Left ventricle myocardium superior (tissue), 1 donor: ENCODE results near the gene COQ9. TPM values are rescaled to one million over a fixed set of nuclear protein-coding genes. Genes with fewer than 3 reads are reported as not detected.
"Not testable (repeated sequence)": the region's sequence is repeated elsewhere in the genome, so short reads cannot be mapped to it uniquely, and the experiment has no call there.

Experiments used
- ATAC-seq: fragments of 200-7000 bp; cut with Tn5 transposase; one replicate; pipeline ENCODE4 v1.9.1; 2020; ENCODE audit warnings: mild to moderate bottlenecking, moderate library complexity
- DNase-seq: peaks from one replicate; pipeline ENCODE4 v3.0.0-alpha.2; 2020
- intact Hi-C: fragments of 100-400 bp; cut with micrococcal nuclease; formaldehyde crosslinking; loops from one replicate; pipeline ENCODE4 v1.11.0; 2022
- total RNA-seq: library from RNA; stranded (reverse); fragmentation: NEBNext Ultra II Directional; extraction: Animal tissue kit (Norgen Biotek cat#: 25700); gene quantifications from one replicate; pipeline ENCODE4 v1.2.1, GENCODE V29; 2021
- donor health status: DM: no; HTN: yes; CAD: no; lungs with severe emphysema.

The COQ9 gene
- total RNA-seq, 1 donor from 2014 or later: 205 TPM

DNA sequence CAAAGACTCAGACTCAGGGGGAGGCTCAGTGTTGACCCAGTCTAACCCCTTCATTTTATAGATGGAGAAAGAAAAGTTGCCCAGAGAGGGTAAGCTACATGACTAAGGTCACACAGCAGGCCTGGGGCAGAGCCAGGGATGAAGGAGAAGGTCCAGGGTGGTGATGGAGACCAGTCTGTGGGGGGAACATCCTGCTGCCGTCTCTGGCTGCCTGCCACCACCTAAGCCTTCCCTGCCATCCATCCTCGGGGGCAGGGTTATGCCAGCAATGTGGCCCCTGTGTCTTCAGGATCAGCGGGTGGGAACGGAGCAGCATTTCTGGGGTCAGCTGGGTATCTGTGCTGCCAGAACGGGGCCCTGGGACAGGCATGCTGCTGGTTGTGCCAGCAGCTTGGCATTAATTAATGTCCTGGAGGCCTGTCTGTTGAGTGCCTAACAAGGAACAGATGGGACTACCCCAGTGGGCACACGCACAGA, 33.5 kb downstream of the COQ9 start:
- DNase-seq (no peak), ATAC-seq (no peak)

DNA sequence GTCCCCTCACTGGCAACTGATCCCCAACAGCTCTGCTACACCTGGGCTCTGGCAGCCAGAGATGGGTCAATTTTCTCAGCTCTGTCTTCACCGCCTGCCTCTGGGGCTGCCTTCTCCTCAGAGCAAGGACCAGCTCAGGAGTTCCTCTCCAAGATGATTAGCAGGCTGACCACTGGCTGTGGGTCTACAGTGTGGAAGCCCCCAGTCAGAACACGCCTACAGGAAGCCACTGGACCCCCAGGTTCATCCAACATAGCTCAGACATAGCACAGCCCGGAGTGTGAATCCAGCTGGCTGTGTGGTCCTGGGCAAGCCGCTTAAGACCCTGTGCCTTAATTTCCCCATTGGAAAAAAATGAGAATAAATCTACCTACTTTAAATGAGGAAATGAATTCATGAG, 34.1 kb downstream of the COQ9 start:
- ATAC-seq (no peak), DNase-seq (no peak)
- intact Hi-C loops: no loop called here

More for the DNA sequence above, 33.5 kb downstream of the COQ9 start:
- intact Hi-C loops: no loop called here

DNA sequence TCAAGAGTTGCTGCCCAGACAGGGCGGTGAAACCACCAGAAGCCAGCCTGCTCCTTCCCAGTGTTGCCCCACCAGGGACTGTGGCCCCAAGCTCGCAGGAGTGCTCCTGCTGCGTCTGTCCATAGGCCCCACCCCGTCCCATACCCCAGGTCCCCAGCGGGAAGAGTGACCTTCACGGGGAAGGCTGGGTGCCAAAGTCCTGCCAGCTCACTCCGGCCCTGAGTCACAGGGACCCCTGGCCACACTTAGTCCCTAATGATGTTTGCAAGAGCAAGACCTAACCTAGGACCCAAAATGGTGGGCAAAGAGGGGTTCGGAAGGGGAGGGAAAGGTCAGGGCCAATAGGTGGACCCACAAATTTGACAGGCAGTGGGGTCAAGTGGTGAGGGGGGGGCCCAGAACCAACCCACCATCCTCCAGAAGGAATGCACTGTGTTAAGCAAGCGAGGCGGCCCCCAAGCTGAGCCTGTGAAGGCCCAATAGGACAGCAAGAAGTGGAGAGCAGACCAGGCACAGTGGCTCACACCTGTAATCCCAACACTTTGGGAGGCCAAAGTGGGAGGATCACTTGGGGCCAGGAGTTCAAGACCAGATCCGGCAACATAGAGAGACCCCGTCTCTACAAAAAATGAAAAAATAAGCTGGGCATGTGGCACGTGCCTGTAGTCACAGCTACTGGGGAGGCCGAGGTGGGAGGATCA, 35.7 kb downstream of the COQ9 start:
- no peak for ATAC-seq
- DNase-seq: no peak
- intact Hi-C loops: no loop called here

DNA sequence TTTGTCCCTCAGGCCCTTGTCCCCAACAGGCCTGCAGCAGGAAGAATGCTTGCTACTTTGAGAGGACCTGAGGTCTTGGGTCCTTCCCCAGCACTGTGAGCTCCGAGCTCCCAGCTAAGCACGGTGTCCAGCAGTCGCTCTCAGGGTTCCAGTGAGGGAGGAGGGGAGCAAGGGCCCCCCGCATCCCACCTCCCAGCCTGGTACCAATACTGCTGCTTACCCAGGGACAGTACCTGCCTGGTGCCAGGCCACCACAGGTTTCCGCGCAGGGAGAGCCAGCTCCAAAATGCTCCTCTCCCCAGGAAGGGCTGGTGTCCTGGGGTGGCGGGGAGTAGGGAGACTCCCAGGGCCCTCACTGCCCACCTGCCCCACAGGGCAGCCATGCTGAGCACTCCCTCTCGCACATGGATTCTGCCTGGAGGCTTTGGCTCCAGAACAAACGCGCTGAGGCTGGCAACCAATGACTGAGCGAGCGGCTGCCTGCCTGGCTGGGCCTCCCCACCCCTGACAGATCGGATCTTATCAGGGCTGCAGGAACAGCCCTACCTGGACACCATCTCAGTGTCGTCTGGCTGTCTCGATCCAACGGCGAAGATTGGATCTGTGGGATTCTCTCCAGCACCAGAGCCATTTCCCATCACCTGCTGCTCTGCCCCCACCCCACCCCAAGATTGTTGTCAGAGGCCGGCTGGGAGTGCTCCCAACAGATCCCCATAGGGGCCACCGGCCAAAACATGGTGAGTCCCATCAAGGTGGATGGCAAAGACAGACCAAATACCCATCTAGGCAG, 36.6 kb downstream of the COQ9 start:
- intact Hi-C loops: no loop called here

DNA sequence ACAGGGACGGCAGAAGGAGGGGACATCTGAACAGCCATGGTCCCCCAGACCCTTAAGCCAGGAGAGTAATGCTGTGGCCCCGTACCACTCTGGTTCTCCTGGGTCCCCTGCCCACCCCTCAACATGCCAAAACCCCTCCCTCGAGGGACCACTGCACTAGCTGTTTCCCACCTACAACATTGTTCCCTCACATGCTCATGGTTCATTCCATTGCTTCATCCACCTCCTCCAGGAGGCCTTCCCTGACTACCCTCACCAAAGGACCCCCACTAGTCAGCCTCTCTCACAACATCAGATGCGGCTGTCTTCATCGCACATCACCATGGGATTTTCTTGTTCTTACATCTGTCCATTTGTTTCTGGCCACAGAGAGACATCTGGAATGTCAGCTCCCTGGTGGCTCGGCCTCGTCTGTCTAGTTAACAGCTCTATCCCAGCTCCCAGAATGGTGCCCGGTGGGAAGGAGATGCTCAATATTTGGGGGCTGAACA, 37.3 kb downstream of the COQ9 start:
- intact Hi-C loops: no loop called here
- DNase-seq (no peak), ATAC-seq (no peak)

More for the DNA sequence above, 36.6 kb downstream of the COQ9 start:
- DNase-seq (no peak), ATAC-seq (no peak)

DNA sequence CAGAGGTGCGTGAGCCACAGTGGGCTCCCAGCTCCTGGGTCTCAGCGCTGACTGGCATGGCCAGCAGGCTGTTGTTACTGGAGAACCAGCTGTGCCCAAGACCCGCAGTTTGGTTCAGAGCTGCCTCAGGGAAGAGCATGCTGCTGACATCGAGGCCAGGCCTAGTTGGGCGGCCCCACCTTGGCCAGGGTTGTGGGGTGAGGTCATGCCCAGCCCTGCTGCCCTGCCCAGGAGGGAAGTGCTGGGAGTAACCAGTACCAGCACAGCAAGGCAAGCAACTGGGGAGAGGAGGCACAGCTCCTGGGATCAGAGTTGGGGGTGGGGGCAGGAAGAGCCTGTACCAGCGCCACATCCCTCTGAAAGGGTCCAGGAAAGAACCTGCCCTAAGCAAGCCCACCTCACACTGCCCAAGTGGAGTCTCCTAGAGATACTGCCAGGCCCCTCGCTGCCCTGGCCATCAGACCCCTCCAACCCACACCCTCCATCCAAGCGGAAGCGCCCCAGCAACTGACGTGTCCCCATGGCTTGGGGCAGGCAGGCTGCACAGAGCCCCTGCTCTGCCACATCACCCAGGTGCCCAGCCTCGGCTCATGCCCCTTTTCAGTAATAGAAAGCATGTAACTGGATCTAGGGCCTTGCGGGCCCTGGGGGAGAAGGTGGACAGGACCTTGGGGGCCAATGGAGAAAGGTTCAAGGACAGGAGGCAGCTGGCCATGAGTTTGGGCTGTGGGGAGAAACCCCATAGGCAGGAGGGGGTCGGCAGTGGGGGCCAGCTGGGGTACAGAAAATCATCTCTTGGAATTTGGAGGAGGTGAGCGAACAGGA, 38.0 kb downstream of the COQ9 start:
- DNase-seq: no peak

DNA sequence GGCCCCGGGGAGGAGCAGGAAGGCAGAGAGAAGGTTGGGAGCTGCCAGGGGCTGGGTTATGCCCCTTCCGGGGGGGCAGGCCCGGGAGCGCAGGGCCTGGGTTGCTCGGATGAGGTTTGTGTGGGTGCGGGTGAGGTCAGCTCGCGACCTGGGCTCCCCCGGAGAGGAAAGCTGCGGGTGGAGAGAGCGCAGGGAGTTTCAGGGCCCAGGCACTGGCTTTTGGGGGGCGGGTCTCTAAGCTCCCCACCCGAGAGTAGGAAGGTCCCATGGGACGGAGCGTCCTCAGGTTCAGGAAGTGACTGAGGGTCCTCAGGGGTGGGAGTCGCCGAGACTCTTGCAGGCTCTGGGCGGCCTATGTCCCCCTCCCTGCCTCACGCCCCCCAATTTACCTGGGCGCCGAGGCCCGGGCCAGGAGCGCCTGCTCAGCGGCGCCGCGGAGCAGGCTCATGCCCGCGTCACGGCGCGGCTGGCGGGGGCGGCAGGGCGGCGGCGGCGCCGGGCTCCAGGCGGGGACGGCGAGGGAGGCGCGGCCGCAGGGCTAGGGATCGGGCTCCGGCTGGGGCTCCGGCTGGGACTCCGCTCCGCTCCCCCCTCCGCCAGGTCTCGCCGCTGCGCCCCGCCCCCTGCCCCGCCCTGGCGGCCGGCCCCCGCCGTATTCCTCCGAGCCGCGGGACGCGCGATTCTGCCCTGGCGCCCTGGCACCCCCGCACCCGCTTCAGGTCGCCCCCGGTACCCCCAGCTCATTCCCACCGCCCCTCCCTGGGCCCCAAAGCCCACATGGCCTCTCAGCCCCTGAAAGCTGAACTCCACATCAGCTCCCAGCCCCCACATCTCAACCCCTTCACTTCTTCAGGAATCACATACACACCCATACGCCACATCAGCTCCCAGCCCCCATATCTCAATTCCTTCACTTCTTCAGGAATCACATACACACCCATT, 38.9 kb downstream of the COQ9 start, which contains the start of gene DOK4:
TSS of gene DOK4 (minus strand) at position 578 of the 942 bp plus-strand sequence. CDS start 6,986 bp downstream, outside the sequence.
- peak; percentile 91 for DNase-seq
- ATAC-seq: peak; percentile 97
- intact Hi-C loops: no loop called here

More for the DNA sequence above, 38.0 kb downstream of the COQ9 start:
- intact Hi-C loops: no loop called here
- no peak for ATAC-seq

DNA sequence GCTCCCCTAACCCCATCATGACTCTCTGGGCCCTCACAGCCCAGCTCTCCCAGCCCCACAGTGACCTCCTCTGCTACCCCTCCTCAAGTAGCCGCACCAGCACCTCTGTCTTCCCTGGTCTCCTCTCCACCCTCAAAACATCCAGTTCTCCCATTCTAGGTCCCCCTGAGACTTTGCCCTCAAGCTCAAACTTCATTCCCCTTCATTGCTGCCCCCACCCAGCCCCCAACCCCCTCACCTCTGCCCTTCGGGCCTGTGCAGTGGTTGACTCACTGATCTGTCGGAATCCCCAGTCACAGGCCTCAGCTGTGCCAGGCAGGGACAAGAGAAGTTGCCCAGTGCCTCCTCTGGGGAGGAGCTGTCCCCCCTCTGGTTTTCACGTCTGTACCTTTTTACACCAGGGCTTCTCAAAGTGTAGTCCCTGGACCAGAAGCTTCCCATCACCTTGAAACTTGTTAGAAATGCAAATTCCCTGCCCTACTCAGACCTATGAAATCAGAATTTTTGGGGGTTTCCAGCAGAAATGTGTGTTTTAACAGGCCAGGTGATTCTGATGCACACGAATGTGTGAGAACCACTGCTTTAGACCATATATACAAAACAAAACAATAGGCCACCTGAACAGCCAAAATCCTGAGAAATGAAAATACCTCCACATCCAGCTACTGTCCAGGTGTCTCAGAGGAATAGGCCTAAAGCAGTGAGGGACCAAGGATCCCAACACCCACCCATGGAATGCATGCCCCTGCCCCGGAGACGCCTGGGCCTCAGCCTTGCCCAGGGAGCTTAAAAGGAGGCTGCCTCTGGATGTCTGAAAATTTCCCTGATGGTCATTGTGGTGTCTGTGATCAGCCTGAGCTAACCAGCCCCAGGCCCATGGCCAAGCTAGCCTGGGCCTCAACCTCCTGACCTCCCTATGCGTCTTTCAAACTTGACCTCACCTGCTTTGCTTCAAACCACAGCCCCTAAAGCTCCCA, 39.9 kb downstream of the COQ9 start:
- no peak for DNase-seq
- ATAC-seq: no peak
- intact Hi-C loops: no loop called here

DNA sequence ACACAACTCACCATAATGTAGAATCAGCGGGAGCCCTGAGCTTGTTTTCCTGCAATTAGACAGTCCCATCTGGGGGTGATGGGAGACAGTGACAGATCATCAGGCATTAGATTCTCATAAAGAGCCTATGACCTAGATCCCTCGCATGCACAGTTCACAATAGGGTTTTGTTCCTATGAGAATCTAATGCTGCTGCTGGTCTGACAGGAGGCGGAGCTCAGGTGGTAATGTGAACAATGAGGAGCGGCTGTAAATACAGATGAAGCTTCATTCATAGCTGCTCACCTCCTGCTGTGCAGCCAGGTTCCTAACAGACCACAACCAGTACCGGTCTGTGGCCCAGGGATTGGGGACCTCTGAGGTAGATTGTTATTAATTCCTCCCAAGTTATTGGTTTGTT, 42.0 kb downstream of the COQ9 start:
- intact Hi-C loops: no loop called here
- no peak for DNase-seq

DNA sequence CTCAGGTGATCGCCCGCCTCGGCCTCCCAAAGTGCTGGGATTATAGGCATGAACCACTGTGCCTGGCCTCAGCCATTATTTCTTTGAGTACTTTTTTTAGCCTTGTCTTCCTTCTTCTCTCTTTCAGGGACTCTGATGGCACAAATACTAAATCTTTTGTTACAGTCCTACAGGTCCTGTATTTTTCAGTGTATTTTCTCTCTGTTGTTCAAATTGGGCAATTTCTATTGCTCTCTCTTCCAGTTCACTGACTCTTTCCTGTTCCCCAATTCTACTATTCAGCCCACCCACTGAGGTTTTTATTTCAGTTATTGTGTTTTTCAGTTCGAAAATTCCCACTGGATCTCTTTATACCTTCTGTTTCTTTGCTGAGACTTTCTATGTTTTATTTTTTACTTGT, 46.5 kb downstream of the COQ9 start:
- intact Hi-C loops: no loop called here
- no peak for ATAC-seq
- DNase-seq: no peak

More for the DNA sequence above, 42.0 kb downstream of the COQ9 start:
- no peak for ATAC-seq

DNA sequence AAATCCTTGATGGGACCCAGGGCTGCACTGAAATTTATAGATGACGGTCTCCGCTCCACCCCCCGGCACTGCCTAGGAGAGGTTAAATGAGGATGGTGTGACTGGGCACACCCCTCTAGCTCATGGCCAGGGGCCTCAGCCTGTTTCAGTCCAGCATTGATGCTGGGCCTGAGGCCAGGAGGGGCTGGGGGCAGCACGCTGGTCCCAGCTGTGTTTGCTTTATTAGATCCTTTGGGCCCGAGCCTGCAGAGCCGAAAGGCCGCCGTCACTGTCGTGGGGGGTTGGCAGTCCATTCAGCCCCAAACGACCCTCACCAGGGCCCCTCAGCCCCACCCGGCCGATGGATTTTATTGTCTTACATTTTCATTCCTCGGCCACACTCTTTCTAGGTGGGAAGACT, 49.8 kb downstream of the COQ9 start:
- ATAC-seq (no peak), DNase-seq (no peak)
- intact Hi-C loops: no loop called here

DNA sequence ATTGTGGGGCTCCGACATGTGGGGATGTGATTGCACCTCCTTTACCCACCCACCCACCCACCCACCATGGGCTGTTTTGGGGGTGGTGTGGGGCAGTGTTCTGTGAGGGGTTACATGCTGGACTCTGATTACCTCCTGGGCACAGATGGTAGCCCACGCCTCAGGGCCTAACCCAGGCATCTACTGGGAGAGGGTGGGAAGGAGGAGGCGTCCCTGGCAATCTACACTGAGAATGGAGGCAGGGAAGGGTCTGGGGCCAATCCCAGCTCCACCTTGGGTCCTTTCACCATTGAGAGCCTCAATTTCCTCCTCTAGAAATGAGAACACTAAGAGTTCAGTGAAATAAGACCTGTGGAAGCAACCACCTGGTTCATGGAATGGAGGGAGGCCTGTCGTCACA, 50.8 kb downstream of the COQ9 start:
- ATAC-seq (no peak), DNase-seq (no peak)

DNA sequence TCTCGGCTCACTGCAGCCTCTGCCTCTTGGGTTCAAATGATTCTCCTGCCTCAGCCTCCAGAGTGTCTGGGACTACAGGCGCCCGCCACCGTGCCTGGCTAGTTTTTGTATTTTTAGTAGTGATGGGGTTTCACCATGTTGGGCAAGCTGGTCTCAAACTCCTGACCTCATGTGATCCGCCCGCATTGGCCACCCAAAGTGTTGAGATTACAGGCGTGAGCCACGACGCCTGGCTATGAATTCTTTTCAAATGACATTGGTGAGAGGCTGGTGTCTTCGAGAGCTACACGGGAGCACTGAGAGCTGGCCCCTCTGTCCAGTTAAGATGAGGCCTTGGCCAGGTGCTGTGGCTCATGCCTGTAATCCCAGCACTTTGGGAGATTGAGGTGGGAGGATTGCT, 52.7 kb downstream of the COQ9 start:
- DNase-seq, intact Hi-C loops, ATAC-seq: not testable (repeated sequence)

More for the DNA sequence above, 50.8 kb downstream of the COQ9 start:
- intact Hi-C loops: no loop called here

DNA sequence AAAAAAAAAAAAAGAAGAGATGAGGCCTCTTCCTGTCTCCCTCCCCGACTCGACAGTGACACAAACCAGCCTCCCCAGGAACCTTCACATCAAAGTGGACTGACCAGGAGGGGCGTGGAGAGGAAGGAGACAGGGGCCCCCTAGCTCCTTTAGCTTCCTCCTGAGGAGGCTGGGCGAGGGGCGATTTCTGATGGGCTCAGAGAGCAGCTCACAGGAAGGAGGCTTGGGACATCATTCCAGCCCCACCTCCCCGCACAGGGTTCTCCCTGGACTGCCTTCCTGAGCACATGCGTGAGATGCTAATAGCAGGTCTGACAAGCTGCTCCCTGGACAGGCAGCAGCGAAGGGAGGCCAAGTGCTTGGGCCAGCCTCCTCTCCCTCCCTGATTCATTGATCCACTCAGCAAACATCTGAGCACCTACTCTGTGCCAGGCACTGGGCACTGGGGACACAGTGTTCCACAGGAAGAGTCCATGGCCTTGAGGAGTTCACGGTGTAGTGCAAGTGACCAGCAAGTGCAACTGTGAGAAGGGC, 53.4 kb downstream of the COQ9 start:
- no peak for DNase-seq
- ATAC-seq: no peak
- intact Hi-C loops: no loop called here

DNA sequence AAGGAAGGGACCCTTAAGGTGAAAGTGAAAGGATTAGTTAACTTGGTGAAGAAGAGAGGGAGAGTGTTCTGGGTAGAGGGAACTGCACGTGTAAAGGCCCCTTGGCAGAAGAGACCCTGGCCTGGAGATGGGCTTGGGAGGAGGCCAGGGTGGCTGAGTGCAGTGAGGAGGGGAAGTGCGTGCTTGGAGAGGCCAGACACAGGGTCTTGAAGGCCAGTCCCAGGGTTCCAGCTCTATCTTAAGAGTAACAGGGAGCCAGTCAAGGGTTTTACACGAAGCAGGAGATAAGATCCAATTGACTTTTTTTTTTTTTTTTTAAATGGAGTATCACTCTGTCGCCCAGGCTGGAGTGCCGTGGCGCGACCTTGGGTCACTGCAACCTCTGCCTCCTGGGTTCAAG, 54.2 kb downstream of the COQ9 start:
- DNase-seq (no peak), ATAC-seq (no peak)
- intact Hi-C loops: no loop called here

DNA sequence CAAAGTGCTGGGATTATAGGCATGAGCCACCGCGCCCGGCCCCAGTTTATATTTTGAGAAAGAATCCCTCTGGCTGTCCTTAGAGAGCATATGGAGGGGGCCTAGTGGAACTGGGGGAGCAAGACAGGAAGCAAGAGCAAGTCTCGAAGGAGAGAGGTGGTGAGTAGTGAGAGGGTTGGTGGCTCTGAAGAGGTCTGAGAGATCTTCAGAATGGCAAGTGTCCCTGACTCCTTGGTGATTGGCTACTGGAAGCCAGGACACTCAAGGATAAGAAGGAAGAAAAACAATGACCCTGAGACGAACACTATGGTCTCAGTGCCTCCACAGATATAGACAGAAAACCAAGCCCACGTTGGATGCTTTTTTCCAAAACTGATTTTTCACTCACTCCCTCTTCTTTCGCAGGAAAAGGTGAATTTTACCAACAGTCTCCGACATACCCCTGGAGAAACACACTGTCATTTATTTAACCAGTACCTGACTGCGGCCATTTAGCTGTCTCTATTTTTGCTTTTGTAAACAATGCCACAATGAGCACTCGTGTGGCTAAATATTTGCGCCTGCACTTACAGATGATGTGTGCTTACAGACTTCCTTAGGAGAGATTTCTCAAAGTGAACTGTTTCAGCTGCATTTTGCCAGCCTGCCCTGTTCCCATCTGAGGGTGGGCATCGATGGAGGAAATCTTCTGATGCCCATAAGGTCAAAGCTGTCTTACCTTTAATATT, 54.9 kb downstream of the COQ9 start:
- intact Hi-C loops: no loop called here
- ATAC-seq (no peak), DNase-seq (no peak)
